Measurements from ENCODE around the gene OR5A2.
"Not testable (repeated sequence)": the region's sequence is repeated elsewhere in the genome, so short reads cannot be mapped to it uniquely, and the experiment has no call there.

The OR5A2 gene, protein sequence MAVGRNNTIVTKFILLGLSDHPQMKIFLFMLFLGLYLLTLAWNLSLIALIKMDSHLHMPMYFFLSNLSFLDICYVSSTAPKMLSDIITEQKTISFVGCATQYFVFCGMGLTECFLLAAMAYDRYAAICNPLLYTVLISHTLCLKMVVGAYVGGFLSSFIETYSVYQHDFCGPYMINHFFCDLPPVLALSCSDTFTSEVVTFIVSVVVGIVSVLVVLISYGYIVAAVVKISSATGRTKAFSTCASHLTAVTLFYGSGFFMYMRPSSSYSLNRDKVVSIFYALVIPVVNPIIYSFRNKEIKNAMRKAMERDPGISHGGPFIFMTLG

DNA sequence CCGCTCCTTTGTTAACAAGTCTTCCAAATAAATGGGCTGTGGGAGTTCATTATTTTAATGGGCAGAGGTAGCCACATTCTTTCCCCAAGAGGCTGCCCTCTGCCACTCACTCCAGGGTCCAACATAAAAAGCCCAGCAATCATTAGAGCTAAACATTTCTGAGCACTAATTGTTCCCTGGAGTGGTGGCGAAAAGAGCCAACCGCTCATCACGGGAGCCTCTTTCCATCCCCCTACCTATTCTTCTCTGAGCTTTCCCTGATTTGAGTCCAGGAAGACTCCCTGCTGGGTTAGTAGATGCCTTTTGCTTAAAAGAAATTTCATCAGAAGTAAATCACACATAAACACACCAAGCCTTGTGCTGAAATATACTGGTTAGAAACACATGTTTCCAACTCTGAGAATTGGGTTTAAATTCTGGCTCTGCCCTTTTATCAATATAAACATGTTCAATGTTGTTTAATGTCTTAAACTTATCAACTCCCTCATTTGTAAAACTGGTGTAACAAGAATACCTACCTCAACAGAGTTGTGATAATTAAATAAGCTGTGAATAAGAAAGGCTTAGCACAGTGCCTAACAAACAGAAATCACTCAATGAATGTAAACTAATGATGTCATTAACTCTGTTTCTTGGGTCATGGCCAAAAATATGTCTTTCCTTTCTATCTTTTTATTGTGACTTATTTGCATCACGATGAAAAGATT, at the start of gene OR5A2:
OR5A2 (minus strand) TSS at position 53 of the 707 bp plus-strand sequence. CDS start 3,460 bp downstream, outside the sequence.
- DNase-seq: no peak

DNA sequence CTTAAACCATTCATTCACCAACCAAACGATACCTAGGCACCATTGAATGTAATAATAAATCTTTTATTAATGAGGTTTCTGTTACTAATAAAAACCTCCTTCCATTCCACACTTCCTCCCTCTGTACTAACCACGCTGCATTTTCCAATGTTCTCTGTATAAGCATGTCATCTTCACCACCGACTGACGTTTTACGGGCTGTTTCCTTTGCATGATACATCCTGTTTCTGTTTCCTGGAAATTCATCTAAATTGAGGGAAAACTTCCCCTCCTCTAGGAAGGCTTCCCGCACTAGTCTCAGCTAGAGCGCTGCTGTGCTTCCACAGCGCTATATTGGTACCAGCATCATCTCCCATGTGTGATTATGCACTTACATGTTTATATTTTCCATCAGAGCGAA, 49.0 kb upstream of the OR5A2 start:
- no peak for DNase-seq

DNA sequence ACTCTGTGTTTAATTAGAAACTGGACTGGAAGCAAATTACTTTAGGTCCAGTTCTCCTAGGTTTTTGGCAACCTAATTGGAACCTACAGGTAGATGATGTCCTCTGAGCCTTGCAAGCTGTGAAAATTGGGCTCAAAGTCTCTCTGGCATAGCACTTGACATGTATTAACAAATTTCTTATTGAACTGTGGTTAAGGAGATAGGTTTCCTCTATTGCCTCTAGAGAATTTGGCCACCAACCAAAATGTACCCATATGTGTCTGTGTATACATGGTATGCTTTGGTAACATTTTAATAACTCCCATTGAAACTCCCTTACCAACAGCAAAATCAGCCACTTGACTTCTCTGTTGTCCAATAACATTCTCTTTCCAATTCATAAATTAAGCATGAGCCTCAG, 46.8 kb upstream of the OR5A2 start, which contains the start of gene OR4D10:
OR4D10 (plus strand) TSS at position 301 of the 400 bp plus-strand sequence. CDS start 4,115 bp downstream, outside the sequence.
- DNase-seq: no peak

DNA sequence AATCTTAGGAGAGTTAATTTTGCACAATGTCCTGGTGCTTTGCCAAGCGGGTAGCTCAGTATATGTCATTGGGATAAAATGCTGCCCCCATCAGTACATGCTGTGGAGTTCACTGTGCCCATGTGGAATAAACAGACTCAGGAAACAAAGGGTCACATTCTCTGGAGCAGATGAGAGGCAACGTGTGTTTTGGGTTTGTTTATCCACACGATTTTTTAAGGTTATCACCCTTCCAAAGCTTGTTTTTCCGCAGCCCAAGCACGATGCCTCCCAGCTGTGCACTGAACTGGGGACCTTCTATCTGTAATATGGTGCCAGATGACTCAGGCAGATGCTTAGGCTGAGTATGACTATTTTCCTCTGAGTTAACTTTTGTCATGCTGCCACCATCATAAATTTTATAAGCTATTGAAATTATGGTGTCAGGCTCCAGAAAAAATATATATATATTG, 37.0 kb upstream of the OR5A2 start:
- DNase-seq: no peak

DNA sequence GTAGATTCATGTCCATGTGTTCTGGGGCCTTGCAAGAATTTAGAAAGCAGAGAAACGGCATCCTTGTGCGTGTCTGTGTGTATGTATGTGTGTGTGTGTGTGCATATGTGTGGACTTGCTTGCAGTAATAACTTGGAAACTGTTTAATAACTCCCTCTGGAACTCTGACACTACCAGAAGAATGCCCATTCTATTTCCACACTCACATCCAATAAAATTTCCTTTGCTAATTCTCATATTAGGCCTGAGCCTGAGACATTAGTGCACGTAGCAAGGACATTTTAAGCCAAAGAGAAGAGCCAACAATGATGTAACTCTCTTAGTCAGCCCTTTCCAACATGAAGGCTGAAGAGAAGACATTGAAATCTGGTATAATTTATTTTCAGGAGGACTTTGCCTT, 33.7 kb upstream of the OR5A2 start:
- no peak for DNase-seq

DNA sequence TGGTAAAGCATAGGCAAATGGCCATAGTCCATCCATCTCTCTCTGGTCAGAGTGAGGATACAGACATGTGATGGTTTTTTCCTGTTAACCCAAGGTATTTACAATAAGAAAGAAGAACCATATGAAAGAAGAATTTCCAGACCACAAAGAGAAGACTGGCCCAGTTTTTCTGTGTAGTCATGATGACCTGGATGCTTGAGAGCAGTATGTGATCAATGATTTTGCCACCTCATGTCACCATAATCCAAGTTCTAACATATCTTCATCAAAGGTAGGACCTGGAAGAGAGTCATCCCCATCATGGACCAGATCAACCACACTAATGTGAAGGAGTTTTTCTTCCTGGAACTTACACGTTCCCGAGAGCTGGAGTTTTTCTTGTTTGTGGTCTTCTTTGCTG, 30.4 kb upstream of the OR5A2 start, which contains the start of gene OR4D6:
OR4D6 (plus strand) TSS at position 301 of the 400 bp plus-strand sequence; CDS start at position 301, 0 bp downstream.
- no peak for DNase-seq

DNA sequence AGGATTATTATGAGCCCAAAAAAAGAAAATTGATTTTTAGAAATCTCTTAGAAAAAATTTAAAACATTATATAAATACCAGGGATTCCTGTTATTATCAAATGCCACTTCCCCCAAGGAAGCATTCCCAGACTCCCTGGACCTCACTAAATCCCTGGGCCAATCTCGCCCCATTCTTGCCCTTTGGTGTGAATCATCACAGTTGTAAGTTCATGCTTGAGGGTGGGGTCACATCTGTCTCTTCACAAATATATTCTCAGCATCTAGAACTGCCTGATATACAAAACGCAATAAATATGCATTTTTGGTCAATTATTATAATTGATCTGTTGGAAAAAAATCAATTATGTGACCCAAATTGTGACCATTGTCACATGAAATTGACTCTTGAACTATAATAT, 22.3 kb upstream of the OR5A2 start:
- DNase-seq: no peak

DNA sequence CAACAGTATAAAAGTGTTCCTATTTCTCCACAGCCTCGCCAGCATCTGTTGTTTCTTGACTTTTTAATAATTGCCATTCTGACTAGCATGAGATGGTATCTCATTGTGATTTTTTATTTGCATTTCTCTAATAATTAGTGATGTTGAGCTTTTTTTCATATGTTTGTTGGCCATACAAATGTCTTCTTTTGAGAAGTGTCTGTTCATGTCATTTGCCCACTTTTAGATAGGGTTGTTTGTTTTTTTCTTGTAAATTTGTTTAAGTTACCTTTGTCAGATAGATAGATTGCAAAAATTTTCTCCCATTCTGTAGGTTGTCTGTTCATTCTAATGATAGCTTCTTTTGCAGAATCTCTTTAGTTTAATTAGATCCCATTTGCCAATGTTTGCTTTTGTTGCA, 19.4 kb upstream of the OR5A2 start:
- not testable (repeated sequence) for DNase-seq

DNA sequence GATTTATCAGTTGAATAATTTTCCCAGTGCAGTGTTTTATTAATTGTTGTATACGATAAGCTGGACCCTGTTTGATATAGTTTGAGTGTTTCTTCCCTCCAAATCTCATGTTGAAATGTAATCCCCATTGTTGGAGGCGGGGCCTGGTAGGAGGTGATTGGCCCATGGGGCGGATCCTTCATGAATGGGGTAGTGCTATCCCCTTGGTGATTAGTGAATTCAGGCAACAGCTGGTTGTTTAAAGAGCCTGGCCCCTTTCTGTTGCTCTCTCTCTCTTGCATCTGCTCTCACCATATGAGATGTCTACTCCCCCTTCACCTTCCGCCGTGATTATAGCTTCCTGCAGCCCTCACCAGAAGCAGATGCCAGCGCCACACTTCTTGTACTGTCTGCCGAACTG, 11.6 kb upstream of the OR5A2 start:
- DNase-seq: no peak

DNA sequence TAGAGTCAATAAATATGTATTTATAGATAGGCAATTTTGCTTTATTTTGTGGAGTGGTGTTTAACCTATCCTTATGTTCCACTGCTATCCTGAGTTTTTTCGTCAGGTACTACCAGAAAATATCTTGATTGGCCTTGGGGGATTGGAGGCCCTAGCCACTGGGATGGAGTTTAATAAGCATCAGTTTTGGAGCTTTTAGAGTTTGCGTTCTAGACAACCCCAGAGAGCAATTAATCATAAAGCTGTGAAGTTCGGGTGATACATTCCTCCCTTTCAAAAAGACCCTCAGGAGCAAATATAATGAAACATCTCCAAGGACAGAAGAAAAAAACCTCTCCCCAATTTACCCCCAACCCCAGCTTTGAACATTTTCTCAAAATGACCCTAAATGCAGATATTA, 10.0 kb upstream of the OR5A2 start, which contains the start of gene OR5A1:
OR5A1 (plus strand) TSS at position 301 of the 400 bp plus-strand sequence. CDS start 6,700 bp downstream, outside the sequence.
- no peak for DNase-seq

DNA sequence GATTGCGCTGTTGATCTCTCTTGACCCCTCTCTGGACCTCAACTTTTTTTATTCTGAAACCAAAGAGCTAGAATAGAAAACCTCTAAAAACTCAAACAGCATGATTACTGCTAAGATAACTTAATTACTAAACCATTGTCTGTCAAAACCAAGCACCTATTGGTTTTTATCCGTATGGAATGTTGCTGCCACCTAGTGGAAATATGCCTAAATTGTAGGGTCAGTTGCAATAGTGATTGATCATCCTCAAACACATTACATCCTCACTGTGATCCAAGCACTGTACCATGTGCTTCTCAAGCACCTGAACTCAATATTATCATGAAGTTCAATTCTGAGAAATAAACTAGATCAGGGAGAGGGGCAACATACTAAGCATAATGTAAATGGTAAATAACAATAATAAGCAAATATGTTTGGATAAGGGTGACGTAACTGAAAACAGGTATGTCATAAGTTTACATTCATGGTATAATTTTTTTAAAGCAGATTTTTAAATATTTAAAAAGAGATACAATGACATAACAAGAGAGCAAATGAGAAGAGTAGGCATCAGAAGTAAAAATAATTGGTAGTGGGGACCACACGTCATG, 3.8 kb upstream of the OR5A2 start:
- peak; percentile 35 for DNase-seq

DNA sequence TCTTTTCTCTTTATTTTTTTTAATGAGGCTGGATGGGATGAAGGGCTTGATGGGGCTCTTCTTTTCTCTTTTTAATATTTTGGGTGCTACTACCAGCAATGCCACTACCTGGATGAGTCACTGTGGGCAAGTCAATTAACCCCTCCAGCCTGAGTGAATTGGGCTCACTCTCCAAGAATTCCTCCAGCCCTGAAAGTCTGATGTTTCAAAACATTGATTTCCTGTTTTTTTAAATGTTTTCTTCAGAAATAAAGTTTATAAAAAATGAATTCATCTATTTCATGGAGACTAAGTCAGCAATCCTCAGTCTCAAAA, 812 bp upstream of the OR5A2 start:
- no peak for DNase-seq

DNA sequence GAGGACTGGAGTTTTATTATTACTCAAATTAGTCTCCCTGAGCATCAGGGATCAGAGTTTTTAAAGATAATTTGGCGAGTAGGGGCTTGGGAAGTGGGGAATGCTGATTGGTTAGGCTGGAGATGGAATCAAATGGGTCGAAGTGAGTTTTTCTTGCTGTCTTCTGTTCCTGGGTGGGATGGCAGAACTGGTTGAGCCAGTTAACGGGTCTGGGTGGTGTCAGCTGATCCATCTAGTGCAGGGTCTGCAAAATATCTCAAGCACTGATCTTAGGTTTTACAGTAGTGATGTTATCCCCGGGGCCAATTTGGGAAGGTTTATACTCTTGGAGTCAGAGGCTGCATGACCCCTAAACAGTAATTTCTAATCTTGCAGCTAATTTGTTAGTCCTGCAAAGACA, 1.1 kb downstream of the OR5A2 start:
- DNase-seq: no peak

DNA sequence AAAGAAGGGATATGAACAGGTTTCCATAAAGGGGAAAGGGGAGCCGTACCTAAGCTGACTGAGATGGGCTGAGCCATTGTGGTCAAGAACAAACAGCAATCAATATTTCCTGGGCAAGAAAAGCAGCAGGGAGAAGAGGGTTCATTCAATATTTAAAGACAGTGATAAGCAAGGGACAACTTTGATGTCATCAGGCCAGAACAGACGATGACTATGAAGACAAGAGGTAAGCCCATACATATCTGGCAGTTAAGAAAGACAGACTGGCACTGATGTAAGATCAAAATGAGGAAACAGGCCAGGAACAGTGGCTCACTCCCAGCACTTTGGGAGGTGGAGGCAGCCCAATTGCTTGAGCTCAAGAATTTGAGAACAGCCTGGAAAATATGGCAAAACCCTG, 2.4 kb downstream of the OR5A2 start:
- no peak for DNase-seq

DNA sequence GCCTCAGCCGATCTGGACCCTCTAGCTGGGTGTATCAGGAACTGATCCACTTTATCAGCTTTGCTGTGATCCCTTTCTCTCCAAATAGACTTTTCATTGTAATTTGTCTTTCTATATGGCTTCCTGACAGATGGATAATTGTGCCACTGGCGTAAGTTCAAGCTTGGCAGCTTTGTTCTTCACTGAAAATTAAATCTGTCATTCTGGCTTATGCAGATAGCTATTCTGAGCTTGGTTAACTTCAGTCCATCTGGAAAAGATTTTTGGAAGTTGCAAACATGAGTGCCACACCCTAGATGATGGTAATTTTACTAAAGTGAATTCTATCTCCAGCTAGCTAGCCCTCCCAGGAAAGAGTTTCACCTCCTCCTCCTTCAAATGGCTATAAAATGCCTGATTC, 8.1 kb downstream of the OR5A2 start:
- no peak for DNase-seq

DNA sequence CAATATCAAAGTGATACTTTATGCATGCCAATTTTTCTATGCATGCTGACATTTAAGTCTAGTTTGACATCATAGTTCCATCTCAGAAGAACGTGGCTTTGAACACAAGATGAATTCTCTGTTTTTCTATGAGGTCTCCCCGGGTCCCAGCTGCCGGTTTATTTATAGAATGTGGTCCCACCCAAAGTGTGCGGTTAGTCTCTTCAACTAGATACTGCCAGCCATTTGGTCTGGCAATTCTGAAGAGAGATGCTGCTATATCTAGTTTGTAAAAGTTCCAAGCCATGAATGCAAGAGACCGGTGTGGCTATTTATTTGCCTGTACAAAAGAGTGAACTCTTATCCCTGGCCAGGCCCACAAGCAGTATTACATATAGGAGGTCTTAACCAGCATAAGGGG, 9.2 kb downstream of the OR5A2 start:
- no peak for DNase-seq

DNA sequence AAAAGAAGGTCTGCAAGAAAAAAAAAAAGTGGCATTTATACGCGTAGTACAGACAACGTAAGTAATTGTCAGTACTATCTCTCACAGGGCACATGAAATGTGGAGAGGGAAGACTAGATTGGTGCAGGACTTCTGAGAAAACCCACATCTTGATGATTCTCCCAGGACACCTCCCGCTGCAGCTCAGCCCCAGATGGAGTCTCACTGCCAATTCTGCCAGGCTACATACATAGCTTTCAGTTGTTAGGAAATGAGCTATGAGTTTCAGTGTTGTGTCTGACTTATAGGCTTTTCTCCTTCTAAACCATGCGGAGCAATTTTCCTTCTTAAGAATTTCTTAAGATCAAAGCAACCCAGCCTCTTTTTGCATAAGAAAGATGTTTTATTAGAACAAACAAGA, 9.6 kb downstream of the OR5A2 start:
- DNase-seq: no peak

DNA sequence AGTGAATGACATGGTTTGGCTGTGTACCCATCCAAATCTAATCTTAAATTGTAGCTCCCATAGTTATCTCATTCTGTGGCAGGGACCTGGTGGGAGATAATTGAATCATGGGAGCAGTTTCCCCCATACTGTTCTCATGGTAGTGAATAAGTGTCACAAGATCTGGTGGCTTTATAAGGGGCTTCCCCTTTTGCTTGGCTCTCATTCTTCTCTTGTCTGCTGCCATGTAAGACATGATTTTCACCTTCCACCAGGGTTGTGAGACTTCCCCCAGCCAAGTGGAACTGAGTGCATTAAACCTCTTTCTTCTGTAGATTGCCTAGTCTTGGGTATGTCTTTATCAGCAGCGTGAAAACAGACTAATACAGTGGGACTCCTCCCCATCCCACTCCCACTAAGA, 11.1 kb downstream of the OR5A2 start:
- DNase-seq: no peak

DNA sequence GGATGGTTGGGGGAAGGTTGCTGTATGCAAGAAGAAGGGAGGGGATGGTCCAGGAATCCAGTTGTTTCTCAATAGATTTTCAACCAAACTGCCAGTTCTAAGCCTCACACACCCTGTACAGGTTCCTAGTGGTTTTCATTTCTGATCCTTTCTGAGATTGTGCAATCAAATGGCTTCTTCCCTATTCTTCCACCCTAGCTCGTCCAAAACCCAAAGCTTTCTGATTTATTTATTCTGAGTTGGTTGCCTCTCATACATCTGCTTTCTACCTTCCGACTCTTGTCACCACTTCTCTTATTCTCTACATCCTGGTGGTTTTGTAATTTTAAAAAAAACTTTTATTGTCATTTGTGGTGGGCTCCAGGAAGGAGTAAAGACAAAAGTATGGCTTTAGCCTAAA, 12.6 kb downstream of the OR5A2 start:
- DNase-seq: no peak

DNA sequence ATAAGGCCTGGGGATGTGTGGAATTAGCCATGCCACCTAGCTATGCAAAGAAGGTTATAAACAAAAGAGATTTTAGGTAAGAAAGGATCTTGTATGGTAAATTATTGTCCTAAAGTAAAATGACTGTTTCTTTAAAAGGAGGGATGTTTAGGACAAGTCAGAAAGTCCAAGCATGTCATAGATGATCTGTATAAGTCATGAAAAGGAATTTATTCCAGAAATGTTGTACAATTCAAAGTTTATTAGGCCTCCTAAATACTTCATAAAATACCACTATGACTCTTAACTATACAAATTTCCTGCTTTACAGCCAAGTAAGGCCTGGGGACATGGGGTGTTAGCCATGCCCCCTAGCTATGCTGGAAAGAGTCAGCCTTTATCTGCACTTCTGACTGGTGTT, 22.7 kb downstream of the OR5A2 start:
- no peak for DNase-seq

DNA sequence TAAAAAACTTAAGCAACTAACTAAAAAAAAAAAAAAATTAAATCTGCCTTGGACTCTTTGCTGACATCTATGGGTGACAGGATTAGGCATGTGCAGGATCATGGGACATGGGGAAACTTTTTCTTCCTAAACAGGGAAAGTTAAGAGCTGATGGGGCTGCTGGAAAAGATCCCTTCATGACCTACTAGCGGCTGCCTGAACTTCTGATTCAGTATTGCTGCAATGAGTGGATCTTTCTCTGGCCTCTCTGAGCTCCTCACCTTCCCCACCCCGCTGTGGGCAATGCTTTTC, 25.0 kb downstream of the OR5A2 start:
- no peak for DNase-seq

DNA sequence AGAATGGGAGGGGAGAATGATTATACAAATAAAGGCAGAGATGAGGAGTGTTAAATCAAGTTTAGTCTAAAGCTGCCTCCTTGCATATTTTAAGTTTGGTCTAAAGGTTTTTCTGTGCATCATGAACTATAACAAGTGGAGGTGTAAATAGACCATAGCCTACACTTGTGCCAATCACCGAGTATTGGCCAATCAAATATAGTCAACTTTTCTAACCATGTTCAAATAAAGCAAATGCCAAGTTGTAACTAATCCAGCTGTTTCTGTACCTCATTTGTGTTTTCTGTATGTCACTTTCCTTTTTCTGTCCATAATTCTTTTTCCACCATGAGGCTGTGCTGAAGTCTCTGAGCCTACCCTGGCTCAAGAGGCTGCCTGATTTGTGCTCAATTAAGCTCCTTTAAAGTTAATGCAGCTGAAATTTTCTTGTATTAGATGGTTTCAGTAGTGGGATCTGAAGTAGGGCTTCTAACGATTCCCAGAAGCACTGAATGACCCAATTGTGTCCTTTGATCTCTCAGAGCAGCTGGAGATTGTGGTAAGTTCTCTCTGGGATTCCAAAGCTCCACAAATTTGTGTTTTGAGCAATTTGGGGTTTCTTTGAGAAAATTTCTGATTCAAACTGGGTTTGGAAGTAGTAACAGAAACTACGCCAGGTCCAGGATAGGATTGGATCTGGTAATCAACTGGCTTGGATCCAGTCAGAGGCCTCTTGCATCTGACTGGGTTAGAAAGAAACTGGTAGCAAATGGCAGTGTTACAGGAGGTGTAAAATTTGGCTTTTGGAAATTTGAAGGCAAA, 25.6 kb downstream of the OR5A2 start:
- no peak for DNase-seq

DNA sequence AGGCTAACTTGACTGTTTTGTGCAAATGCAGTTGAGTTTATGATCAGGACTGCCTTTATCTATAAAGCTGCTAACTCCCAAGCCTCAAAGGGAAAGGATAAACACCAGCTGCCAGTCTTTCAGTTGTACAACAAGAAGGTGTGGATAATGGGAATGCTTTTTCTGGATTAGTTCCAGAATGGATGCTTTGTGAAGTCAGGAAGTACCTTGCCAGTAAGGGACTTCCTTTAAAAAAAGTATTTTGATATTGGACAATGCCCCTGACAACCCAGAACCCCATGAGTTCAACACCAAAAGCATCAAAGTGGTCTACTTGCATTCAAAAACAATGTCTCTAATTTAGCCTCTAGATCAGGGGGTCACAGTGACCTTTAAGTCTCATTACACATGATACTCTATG, 32.0 kb downstream of the OR5A2 start:
- DNase-seq: no peak
